ENCODE results near the gene PIGM. TPM values are rescaled to one million over a fixed set of nuclear protein-coding genes. Genes with fewer than 3 reads are reported as not detected.

PIGM gene
- total RNA-seq, 2 donors from 2014 or later: 4.6 to 5.2 TPM

- DNase-seq: peak; percentile 44
- peaks cover 33% of the 10 kb centered on the region for H3K4me1 Mint-ChIP-seq
- no peak for TF ChIP-seq CTCF (conservative IDR thresholded peaks at IDR 0.05)
- no peak overlapping the region for H3K9ac ChIP-seq (ENCODE audit: extremely low read depth, low read length, poor library complexity, severe bottlenecking)
- no peaks in the 10 kb centered on the region for H3K36me3 ChIP-seq (ENCODE audit: control insufficient read depth, insufficient read depth, low read length)
- H3K27me3 ChIP-seq (ENCODE audit: control insufficient read depth, insufficient read depth, low read length, poor library complexity, severe bottlenecking): peaks cover 5% of the 10 kb centered on the region
- H3K36me3 Mint-ChIP-seq (ENCODE audit: low read depth): no peaks in the 10 kb centered on the region
- peaks cover 31% of the 10 kb centered on the region for H3K27me3 Mint-ChIP-seq (ENCODE audit: insufficient read depth)
- no peak overlapping the region for H3K4me3 Mint-ChIP-seq
- H3K4me3 ChIP-seq (ENCODE audit: low read length): no peak overlapping the region
- H3K9me3 ChIP-seq (ENCODE audit: control insufficient read depth, low read length): no peaks in the 10 kb centered on the region
- H3K27ac ChIP-seq (ENCODE audit: low read depth, low read length): no peak overlapping the region
- H3K4me1 ChIP-seq (ENCODE audit: control insufficient read depth, insufficient read depth, low read length): peaks cover 3% of the 10 kb centered on the region
- no peak overlapping the region for H3K27ac Mint-ChIP-seq
- no peaks in the 10 kb centered on the region for H3K9me3 Mint-ChIP-seq
Measured at GRCh38 chr1:160048335-160048734, 16.5 kb upstream of the PIGM start.

DNA sequence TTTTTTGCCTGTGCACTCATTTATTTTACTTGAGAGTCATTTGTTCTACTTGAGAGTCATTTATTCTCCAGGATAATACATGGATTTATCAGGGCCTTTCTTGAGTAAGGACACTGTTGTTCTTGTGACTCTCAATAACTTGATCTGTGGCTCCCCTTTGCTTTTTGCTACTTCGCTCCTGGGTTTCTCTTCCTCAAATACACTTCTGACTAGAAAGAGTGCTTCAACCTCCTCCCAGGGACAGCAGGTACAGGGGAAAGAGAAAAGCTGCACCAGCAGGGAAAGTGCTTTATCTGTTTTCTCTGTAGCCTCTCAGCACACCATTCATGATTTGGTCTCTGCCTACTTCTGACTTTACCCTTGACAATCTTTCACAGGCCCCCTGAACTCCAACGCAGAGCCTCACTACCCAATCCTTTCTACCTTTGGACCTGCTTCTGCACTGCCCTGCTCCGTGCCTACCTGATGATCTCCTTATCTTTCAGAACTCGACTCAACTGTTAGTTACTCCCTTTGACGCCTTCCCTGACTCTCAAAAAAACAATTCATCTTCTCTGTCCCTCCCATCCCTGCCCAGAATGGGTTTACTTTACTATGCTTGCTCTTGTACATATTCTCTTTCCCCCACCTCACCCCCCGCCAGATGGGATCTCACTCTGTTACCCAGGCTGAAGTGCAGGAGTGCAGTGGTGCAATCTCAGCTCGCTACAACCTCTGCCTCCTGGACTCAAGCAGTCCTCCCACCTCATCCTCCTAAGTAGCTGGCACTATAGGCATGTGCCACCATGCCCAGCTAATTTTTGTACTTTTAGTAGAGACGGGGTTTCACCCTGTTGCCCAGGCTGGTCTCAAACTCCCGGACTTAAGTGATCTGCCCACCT is 15.6 kb upstream of the PIGM start:
- peak; percentile 47 for DNase-seq
- Mint-ChIP-seq H3K4me1 (peaks cover 29% of the 10 kb centered on the region), H3K9me3 (no peaks in the 10 kb centered on the region), H3K4me3 (peak overlapping the region; percentile 17), H3K27ac (peak overlapping the region; percentile 8), H3K27me3 (ENCODE audit: insufficient read depth) (peaks cover 26% of the 10 kb centered on the region), H3K36me3 (ENCODE audit: low read depth) (no peaks in the 10 kb centered on the region)
- Histone ChIP-seq H3K9ac (ENCODE audit: extremely low read depth, low read length, poor library complexity, severe bottlenecking) (no peak overlapping the region), H3K36me3 (ENCODE audit: control insufficient read depth, insufficient read depth, low read length) (no peaks in the 10 kb centered on the region), H3K9me3 (ENCODE audit: control insufficient read depth, low read length) (no peaks in the 10 kb centered on the region), H3K4me3 (ENCODE audit: low read length) (peak overlapping the region; percentile 19), H3K4me1 (ENCODE audit: control insufficient read depth, insufficient read depth, low read length) (peaks cover 3% of the 10 kb centered on the region), H3K27ac (ENCODE audit: low read depth, low read length) (no peak overlapping the region), H3K27me3 (ENCODE audit: control insufficient read depth, insufficient read depth, low read length, poor library complexity, severe bottlenecking) (peaks cover 3% of the 10 kb centered on the region)
- WGBS, 2 experiments (ENCODE audit: insufficient coverage in 1 of 2, insufficient read length in 1 of 2): 84 to 91% methylated on average over 7 to 9 of the region's 9 CpGs
- TF ChIP-seq CTCF (conservative IDR thresholded peaks at IDR 0.05): no peak

DNA sequence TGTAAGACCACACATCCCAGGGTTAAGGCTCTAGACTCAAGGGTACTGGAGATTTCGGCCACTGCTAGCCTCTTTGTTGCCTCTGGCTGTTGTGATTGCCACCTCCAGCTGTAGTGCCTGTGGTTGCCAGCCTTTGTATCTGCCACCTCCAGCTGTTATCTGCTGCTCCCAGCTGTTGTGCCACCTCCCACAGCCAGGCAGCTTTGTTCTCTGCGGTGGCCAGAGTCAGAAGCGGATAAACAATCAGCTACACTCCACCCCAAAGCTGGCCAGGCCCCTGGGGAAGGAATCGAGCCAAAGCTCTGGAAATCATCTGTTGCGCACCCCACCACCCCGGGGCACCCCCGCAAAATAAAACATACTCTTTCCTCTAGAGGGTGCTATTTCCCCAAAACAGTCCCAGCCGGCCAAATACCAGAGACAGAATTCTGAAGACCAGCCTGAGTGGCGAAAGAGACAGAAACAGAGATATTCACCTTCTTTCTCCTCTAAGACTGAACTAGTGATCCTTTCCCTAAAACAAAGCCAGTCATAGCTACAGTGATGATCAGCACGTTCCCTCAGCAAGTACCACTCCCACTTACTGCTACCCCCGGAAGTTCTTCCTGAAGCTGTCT is 14.8 kb upstream of the PIGM start:
- peak; percentile 85 for TF ChIP-seq CTCF (conservative IDR thresholded peaks at IDR 0.05)
- H3K27ac ChIP-seq (ENCODE audit: low read depth, low read length): no peak overlapping the region
- 15 to 16% methylated on average over 5 to 11 of the region's 11 CpGs for whole genome bisulfite sequencing, 2 experiments (ENCODE audit: insufficient coverage in 1 of 2, insufficient read length in 1 of 2)
- H3K36me3 Mint-ChIP-seq (ENCODE audit: low read depth): no peaks in the 10 kb centered on the region
- H3K4me1 ChIP-seq (ENCODE audit: control insufficient read depth, insufficient read depth, low read length): peaks cover 3% of the 10 kb centered on the region
- H3K4me3 ChIP-seq (ENCODE audit: low read length): peak overlapping the region; percentile 19
- peaks cover 5% of the 10 kb centered on the region for H3K36me3 ChIP-seq (ENCODE audit: control insufficient read depth, insufficient read depth, low read length)
- peak; percentile 92 for DNase-seq
- H3K9ac ChIP-seq (ENCODE audit: extremely low read depth, low read length, poor library complexity, severe bottlenecking): no peak overlapping the region
- H3K27me3 Mint-ChIP-seq (ENCODE audit: insufficient read depth): peaks cover 21% of the 10 kb centered on the region
- H3K9me3 ChIP-seq (ENCODE audit: control insufficient read depth, low read length): no peaks in the 10 kb centered on the region
- H3K27ac Mint-ChIP-seq: peak overlapping the region; percentile 8
- no peaks in the 10 kb centered on the region for H3K27me3 ChIP-seq (ENCODE audit: control insufficient read depth, insufficient read depth, low read length, poor library complexity, severe bottlenecking)
- peaks cover 29% of the 10 kb centered on the region for H3K4me1 Mint-ChIP-seq
- H3K9me3 Mint-ChIP-seq: no peaks in the 10 kb centered on the region
- peak overlapping the region; percentile 17 for H3K4me3 Mint-ChIP-seq

All from endodermal cell (in vitro differentiated cells).